NCI-H1092 treated with DMSO at 0.1 percent for 48 hours (cell line): Measurements from ENCODE around the gene VPS35L.

Source experiments
- DNase-seq: peaks from one replicate; lab custom pipeline; 2025; lab: John Stamatoyannopoulos, UW

VPS35L gene

GRCh38 chr16:19595043-19595767 lies 39.7 kb downstream of the VPS35L start:
- no peak for DNase-seq

DNA sequence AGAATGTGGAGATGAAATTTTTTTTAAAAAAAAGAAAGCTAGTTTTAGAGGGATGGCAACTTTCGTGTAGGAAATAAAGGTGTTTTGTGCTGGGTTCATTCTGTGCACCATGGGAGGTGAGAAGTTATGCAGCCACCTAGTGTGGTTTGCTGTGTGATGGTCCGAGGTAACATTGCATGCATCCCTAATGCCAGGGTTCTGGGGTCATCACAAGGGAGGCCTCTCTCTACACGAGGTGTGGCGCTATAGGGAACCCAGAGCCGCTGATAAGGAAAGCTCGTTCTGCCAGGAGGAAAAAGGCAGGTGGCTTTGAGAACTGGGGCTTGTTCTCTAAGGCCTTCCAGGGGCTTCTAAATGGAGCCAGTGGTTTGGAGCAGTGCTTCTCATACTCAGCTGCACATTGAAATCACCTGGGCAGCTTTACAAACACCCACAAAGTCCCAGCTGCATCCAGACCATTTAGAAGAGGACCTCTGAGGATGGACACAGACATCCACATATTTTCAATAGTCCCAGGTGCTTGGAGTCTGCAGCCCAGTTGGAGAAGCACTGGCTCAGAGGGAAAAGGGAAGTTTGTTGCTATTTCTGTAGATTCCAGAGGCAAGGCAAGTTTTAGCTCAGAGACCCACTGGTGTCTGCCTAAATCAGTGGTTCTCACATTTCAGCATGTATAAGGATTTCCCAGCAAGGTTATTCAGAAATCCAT lies 43.5 kb downstream of the VPS35L start:
- no peak for DNase-seq

DNA sequence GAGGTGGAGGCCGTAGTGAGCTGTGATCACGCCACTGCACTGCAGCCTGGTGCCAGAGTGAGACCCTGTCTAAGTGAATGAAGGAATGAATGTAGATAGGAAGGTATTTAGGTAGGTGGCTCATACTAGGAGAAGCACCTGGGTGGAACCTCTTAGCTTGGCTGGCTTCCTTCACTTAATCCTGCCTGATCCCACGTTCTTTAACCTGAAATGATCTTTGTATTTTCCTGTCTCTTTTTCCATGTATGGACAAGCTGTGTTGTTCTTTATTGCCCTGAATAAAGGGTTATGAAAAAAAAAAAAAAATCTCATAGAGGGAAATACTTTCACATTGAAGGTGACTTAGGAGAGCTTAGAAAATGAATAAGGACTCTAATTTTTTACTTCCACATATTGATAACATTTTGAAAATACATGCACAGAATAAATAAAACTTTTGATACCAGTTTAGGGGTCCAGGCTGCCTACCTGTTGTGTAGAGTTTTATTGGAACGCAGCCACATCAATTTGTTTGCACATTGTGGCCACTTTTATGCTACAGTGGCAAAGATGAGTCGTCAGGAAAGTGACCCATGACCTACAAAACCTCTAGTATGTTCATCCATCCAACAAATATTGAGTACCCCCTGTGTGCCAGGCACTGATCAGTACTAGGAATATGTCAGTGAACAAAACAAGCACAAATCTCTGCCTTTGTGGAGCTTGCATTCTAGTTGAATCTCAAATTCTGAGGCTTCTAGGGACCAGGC lies 44.6 kb downstream of the VPS35L start:
- DNase-seq = no peak

DNA sequence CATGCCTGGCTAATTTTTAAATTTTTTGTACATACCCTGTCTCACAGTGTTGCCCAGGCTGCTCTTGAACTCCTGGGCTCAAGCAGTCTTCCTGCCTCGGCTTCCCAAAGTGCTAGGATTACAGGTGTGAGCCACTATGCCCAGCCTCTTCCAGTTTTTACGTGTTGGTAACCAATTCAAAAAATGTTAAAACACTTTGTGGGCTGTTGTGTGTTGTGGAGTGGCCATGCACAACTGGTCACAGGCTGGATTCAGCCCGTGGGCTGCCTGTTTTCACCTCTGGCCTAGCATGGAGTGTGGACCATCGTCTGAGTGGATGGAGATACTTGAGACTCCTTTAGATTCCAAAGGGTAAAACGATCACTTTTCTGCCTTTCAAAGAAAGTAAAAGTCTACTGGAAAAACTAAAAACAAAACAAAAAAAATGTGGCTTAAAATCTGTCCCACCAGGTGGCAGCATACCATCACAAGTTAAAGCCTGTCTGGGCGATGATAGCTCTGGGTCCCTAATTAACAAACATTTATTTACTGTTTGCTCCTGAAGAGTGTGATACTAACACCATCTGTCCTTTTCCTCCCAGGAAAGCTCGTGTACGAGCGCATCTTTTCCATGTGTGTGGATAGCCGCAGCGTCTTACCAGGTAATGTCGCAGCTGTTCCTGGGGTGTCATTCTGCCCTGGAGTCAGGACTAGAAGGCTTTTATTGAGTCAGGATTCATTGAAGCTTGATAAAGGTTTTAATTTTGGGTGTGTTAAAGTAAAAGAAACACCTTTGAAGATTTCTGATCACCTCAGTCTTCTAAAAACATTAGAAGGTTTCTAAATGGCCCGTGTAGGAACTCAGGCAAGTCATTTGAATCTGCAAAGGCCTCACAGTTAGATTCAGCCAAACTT lies 45.8 kb downstream of the VPS35L start:
- peak; percentile 27 for DNase-seq

- DNase-seq = no peak
Measured at GRCh38 chr16:19604911-19605310, 49.4 kb downstream of the VPS35L start.

DNA sequence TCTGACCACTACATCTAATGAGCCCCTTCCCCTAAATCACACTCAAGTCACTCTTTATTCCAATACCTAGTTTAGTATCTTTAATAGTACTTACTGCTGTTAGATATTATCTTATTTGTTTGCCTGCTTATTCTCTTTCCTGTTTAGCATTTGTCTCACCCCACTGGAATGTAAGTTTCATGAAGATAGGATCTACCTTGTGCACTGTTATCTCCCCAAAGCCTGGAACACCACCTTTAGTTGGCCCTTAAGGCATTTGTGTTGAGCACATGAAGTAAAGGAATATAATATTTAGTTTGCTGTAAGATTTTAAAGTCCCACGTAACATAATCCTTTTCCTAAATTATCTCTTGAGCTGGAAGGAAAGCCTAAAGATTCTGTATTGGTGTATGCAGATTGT lies 50.2 kb downstream of the VPS35L start:
- DNase-seq = no peak

- DNase-seq = no peak
Measured at GRCh38 chr16:19607616-19608280, 52.2 kb downstream of the VPS35L start.

DNA sequence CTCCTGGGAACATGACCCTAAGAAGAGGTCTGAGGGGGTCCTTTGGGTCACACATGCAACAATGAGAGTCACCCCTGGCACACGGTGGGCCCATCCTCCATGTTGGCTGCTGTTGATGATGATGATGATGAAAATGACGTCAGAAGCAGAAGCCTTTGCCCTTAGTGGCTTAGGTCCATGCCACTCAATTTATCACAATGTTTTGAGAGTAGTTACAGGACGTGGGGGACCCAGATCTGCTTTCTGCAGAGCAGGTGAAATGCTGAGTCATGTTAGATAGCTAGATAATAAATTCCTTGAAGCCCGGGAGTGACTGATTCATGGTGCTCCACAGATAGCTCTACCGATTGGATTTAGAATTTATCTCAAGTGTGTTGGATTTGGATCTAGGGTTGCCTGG lies 53.9 kb downstream of the VPS35L start:
- DNase-seq = no peak

- DNase-seq = no peak
Measured at GRCh38 chr16:19610200-19610599, 54.7 kb downstream of the VPS35L start.

GRCh38 chr16:19613834-19614233 lies 58.3 kb downstream of the VPS35L start:
- no peak for DNase-seq

DNA sequence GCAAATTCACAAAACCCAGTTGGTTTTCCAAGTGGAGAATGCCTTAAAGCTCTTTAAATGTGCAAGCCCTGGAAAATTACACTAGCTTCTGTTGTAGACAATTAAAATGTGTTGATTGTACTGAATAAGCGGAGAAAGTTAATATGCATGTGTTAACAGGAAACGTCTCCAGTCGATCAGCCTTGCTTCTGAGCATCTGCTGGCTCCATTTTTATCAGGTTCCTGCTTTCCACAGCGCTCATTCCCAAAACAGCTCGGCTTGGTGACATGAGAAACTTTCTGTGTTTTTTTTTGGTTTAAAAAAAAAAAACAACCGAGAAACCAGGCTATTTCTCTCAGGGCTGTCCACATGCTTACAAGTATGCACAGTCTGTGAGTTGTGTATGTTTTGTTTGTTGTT lies 60.7 kb downstream of the VPS35L start:
- DNase-seq = no peak

DNA sequence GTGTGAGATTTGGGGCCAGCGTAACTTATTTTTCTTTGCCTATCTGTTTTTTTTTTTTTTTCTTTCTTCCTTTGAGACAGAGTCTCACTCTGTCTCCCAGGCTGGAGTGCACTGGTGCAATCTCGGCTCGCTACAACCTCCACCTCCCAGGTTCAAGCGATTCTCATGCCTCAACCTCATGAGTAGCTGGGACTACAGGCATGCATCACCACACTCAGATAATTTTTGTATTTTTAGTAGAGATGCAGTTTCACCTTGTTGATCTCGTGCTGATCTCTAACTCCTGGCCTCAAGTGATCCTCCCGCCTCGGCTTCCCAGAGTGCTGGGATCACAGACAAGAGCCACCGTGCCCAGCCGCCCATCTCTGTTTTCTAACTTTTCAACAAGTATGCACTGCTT lies 63.4 kb downstream of the VPS35L start:
- DNase-seq = no peak

DNA sequence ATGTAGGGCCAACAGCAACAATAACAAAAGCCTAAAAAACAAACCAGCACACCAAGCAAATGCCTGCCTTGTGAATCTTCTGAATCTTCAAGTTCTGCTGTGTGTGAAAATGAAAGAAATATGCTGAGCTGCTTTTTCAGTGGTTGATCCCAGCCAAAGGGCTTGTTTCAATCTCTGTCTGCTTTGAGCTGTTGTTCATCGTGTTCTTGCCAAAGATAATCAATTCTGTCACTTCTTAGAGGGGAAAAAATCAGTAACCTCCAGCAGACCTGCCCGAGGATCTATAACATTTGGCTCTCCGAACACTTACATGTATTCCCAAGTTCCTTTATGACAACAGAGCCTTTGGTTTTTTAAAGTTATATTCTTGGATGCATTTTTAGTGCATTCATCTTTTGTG lies 65.9 kb downstream of the VPS35L start:
- DNase-seq = no peak

DNA sequence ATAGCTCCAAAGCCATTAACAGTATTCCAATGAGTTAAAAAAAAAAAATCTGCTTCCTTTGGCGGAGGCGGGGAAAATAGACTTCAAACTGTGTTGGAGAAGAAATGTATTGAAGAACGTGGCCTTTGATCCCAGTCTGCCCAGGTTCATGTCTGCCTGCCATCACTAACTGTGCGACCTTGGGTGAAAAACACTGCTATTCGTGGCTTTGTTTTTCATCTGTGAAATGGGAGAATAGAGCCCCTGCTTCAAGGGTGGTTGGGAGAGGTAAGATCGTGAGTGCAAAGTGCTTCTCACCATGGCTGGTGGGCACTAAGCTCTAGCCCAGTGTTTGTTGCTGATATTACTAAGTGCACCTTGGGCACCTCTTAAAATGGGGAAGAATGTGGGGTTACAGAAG lies 69.5 kb downstream of the VPS35L start:
- DNase-seq = no peak

DNA sequence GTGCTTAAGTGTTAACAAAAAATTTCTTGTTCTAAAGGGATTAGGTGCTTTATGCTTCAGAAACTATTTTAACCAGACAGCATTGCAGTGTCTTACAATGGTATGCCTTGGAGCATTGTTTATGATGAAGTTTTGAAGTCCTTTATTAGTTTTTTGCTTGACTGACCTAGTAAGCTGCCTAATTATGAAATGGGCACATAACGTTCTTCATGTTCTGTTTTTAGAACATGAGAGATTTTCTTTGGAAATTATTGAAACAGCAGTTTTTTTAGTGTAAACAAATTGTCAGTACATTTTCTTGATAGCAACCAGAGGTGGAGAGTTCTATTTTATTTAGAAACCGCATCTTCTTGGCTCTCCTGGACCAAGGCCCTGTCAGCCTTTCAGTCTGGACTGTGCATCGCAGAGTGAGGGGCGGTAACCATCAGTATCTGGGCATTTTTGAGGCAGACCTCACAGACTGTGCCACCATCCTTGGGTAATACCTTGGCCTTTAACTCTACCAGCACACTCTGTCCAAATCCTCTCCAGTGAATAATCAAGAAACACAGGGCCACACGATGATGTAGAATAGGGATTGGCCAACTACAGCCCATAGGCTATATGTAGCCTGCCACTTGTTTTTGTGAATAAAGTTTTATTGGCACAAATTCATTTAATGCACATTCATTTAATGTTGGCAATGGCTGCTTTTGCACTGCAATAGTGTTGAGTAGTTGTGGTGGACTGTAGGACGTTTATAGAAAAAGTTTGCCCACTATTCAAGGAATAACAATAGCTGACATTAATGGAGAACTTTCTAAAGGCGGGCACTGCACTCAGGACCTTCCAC lies 81.1 kb downstream of the VPS35L start:
- DNase-seq = no peak

DNA sequence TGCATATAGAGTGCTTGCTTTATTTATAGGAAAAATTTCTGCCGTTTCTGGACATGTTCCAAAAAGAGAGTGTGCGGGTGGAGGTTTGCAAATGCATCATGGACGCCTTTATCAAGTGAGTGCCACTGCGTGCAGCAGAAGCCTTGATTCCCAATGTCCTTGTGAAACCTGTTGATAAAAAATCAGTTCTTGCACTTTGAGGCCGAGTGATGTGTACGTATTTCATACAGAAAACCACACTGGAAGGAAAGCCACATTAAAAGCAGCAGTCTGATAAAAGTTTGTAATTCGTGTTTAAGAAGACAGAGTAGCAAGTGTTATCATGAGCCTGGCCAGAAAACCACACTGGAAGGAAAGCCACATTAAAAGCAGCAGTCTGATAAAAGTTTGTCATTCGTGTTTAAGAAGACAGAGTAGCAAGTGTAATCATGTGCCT lies 84.5 kb downstream of the VPS35L start:
- DNase-seq = no peak

DNA sequence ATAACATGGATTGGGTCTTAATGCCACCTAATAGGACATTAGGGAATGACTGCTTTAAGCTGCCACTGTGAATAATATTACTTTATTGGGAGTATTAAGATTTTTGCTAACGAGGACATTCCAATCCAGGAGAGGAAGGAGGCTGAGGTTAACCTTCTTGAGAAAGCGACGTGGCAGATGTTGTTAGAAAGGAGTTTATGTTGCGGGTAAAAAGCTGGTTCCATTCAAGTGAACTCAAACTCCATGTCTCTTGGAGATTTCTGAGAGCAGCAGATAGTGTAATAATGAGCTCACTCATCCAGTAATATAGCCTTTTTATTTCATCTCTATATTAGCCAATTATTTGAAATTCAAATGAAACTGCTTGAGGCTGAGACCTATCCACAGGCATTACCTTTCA lies 87.0 kb downstream of the VPS35L start:
- no peak for DNase-seq

GRCh38 chr16:19644877-19645276 lies 89.4 kb downstream of the VPS35L start:
- no peak for DNase-seq

- DNase-seq = no peak
Measured at GRCh38 chr16:19645557-19645981, 90.1 kb downstream of the VPS35L start.

DNA sequence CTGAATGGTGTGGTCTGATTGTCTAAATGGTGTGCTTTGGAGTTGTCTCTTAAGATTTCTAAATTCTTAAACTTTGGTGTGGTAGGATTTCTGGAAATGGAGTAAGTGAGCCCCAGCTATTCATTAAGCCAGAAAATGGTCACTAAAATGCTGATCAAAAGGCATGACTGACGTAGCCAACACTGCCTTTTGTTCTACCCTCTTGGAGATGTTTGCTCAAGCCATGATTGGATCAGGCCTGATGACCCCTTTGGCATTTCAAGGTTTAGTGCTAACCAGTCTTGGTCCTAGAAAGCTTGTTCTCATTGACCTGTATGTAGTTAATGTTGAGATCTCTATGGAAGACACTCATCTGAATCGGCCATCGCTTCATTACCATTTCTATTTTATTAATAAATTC lies 94.5 kb downstream of the VPS35L start:
- DNase-seq = no peak

DNA sequence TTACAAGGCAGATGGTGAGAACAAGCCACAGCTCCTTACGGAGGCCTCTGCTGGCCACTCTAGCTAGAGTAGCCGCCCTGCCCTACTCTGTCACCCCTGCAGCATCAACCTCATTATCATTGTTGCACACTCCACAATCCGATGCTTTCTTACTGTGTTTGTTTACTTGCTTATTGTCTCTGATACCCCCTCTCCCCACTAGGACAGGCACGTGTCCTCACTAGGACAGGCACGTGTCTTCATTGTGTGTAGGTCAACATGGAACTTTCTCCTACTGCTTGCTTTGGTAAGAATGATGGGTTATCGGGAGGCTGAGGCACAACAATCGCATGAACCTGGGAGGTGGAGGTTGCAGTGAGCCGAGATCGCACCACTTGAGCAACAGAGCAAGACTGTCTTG lies 98.6 kb downstream of the VPS35L start:
- DNase-seq = no peak
